Measurements from ENCODE around the gene SARS1. TPM values are rescaled to one million over a fixed set of nuclear protein-coding genes. Genes with fewer than 3 reads are reported as not detected.

Gene SARS1
- total RNA-seq, 1 donor from 2014 or later, result 156 TPM

DNA sequence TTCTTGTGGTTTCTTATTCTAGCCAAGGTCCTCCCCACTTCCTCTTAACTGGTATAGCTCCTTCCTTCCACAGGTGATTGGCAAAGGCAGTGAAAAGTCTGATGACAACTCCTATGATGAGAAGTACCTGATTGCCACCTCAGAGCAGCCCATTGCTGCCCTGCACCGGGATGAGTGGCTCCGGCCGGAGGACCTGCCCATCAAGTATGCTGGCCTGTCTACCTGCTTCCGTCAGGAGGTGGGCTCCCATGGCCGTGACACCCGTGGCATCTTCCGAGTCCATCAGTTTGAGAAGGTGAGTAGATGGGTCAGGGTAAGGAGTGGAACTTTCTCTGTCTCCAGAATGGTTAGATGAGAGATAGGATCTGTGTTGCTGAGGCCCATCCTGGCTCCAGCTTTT lies 21.4 kb downstream of the SARS1 start:
- TF ChIP-seq, protein P1, sequence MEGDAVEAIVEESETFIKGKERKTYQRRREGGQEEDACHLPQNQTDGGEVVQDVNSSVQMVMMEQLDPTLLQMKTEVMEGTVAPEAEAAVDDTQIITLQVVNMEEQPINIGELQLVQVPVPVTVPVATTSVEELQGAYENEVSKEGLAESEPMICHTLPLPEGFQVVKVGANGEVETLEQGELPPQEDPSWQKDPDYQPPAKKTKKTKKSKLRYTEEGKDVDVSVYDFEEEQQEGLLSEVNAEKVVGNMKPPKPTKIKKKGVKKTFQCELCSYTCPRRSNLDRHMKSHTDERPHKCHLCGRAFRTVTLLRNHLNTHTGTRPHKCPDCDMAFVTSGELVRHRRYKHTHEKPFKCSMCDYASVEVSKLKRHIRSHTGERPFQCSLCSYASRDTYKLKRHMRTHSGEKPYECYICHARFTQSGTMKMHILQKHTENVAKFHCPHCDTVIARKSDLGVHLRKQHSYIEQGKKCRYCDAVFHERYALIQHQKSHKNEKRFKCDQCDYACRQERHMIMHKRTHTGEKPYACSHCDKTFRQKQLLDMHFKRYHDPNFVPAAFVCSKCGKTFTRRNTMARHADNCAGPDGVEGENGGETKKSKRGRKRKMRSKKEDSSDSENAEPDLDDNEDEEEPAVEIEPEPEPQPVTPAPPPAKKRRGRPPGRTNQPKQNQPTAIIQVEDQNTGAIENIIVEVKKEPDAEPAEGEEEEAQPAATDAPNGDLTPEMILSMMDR (conservative IDR thresholded peaks at IDR 0.05), result no peak

GRCh38 chr1:109237512-109237911 lies 23.8 kb downstream of the SARS1 start:
- no peaks in the 10 kb centered on the region for H3K9me3 Mint-ChIP-seq
- DNase-seq (ENCODE audit: low read depth, low spot score), result no peak
- TF ChIP-seq, protein P1 (conservative IDR thresholded peaks at IDR 0.05), result no peak
- peaks cover 23% of the 10 kb centered on the region for H3K36me3 Mint-ChIP-seq (ENCODE audit: low read depth)
- peak overlapping the region; percentile 83 for H3K27ac Mint-ChIP-seq (ENCODE audit: unreplicated experiment)
- no peak overlapping the region for H3K4me3 Mint-ChIP-seq
- H3K27me3 Mint-ChIP-seq (ENCODE audit: low read depth), result no peaks in the 10 kb centered on the region
- peaks cover 40% of the 10 kb centered on the region for H3K4me1 Mint-ChIP-seq

More for the DNA sequence above, 21.4 kb downstream of the SARS1 start:
- Mint-ChIP-seq H3K27me3 (ENCODE audit: low read depth) (no peaks in the 10 kb centered on the region), H3K9me3 (no peaks in the 10 kb centered on the region), H3K27ac (ENCODE audit: unreplicated experiment) (no peak overlapping the region), H3K4me1 (peaks cover 42% of the 10 kb centered on the region), H3K4me3 (no peak overlapping the region), H3K36me3 (ENCODE audit: low read depth) (peaks cover 39% of the 10 kb centered on the region)
- DNase-seq (ENCODE audit: low read depth, low spot score), result no peak

- peaks cover 22% of the 10 kb centered on the region for H3K36me3 Mint-ChIP-seq (ENCODE audit: low read depth)
- no peaks in the 10 kb centered on the region for H3K9me3 Mint-ChIP-seq
- no peak overlapping the region for H3K27ac Mint-ChIP-seq (ENCODE audit: unreplicated experiment)
- DNase-seq (ENCODE audit: low read depth, low spot score), result no peak
- H3K27me3 Mint-ChIP-seq (ENCODE audit: low read depth), result no peaks in the 10 kb centered on the region
- H3K4me1 Mint-ChIP-seq, result peaks cover 49% of the 10 kb centered on the region
- H3K4me3 Mint-ChIP-seq, result peak overlapping the region; percentile 24
- TF ChIP-seq, protein P1 (conservative IDR thresholded peaks at IDR 0.05), result no peak
Observed at GRCh38 chr1:109238382-109238781, 24.7 kb downstream of the SARS1 start.

GRCh38 chr1:109239047-109239408 lies 25.3 kb downstream of the SARS1 start:
- Mint-ChIP-seq H3K27me3 (ENCODE audit: low read depth) (no peaks in the 10 kb centered on the region), H3K36me3 (ENCODE audit: low read depth) (peaks cover 22% of the 10 kb centered on the region), H3K4me3 (no peak overlapping the region), H3K27ac (ENCODE audit: unreplicated experiment) (peak overlapping the region; percentile 21), H3K9me3 (no peaks in the 10 kb centered on the region), H3K4me1 (peaks cover 49% of the 10 kb centered on the region)
- no peak for DNase-seq (ENCODE audit: low read depth, low spot score)
- TF ChIP-seq, protein P1 (conservative IDR thresholded peaks at IDR 0.05), result no peak

- H3K4me1 Mint-ChIP-seq, result peaks cover 49% of the 10 kb centered on the region
- H3K27me3 Mint-ChIP-seq (ENCODE audit: low read depth), result no peaks in the 10 kb centered on the region
- H3K4me3 Mint-ChIP-seq, result peak overlapping the region; percentile 35
- peak overlapping the region; percentile 20 for H3K27ac Mint-ChIP-seq (ENCODE audit: unreplicated experiment)
- H3K36me3 Mint-ChIP-seq (ENCODE audit: low read depth), result peaks cover 22% of the 10 kb centered on the region
- TF ChIP-seq, protein P1 (conservative IDR thresholded peaks at IDR 0.05), result peak; percentile 68
- no peak for DNase-seq (ENCODE audit: low read depth, low spot score)
- H3K9me3 Mint-ChIP-seq, result no peaks in the 10 kb centered on the region
Observed at GRCh38 chr1:109239409-109240068, 25.8 kb downstream of the SARS1 start.
